Measurements from ENCODE around the gene ZCCHC13. TPM values are rescaled to one million over a fixed set of nuclear protein-coding genes. Genes with fewer than 3 reads are reported as not detected.

ZCCHC13 gene
- polyA plus RNA-seq, 3 donors = not detected

- WGBS (ENCODE audit: insufficient coverage) = 67% methylated on average over 1 of the region's 4 CpGs
- no peak overlapping the region for H3K4me2 ChIP-seq (replicated peaks; ENCODE audit: extremely low read depth, low read length, poor library complexity, severe bottlenecking)
- DNase-seq = no peak
- peak overlapping the region in 1 of 7 donors; percentile 26 for H3K27ac Mint-ChIP-seq
- H3K79me2 ChIP-seq (ENCODE audit: insufficient read depth, low read length) = no peaks in the 10 kb centered on the region
- peaks cover 4% of the 10 kb centered on the region for H3K4me1 Mint-ChIP-seq
- H3K36me3 ChIP-seq (replicated peaks in 1 of 2; ENCODE audit: control insufficient read depth in 1 of 2, insufficient read depth in 2 of 2, low read length in 2 of 2) = no peaks in the 10 kb centered on the region
- H3K4me3 Mint-ChIP-seq = peak overlapping the region in 1 of 2 donors; percentile 42
- H3K9me3 Mint-ChIP-seq = no peaks in the 10 kb centered on the region
- H3K9ac ChIP-seq (ENCODE audit: insufficient read depth, low read length, poor library complexity, severe bottlenecking) = no peak overlapping the region
- no peaks in the 10 kb centered on the region for H4K20me1 ChIP-seq (ENCODE audit: insufficient read depth, low read length)
- intact Hi-C loops (cut with micrococcal nuclease) = no loop called here
- H3K27me3 Mint-ChIP-seq (ENCODE audit: low read depth in 3 of 3) = peaks cover 0 to 3% (median 0%) of the 10 kb centered on the region in 3 donors
- no peaks in the 10 kb centered on the region for H3K4me1 ChIP-seq (ENCODE audit: control insufficient read depth in 1 of 2, insufficient read depth in 2 of 2, low read length in 2 of 2)
- no peaks in the 10 kb centered on the region for H3K36me3 Mint-ChIP-seq
- no peaks in the 10 kb centered on the region for H3K27me3 ChIP-seq (ENCODE audit: control insufficient read depth in 2 of 2, insufficient read depth in 2 of 2, low read length in 2 of 2)
- peak overlapping the region; percentile 13 for H2AFZ ChIP-seq (ENCODE audit: insufficient read depth, low read depth, low read length, poor library complexity, severe bottlenecking)
- H3K27ac ChIP-seq (ENCODE audit: low read depth in 1 of 2, low read length in 2 of 2) = no peak overlapping the region
- no peak for TF ChIP-seq CTCF (IDR thresholded peaks at IDR 0.05)
- no peak overlapping the region for H3K4me3 ChIP-seq (replicated peaks in 1 of 3; ENCODE audit: low read depth in 2 of 3, low read length in 3 of 3)
- no peaks in the 10 kb centered on the region for H3K9me3 ChIP-seq (replicated peaks in 1 of 2; ENCODE audit: control insufficient read depth in 1 of 2, insufficient read depth in 1 of 2, low read length in 2 of 2)
Measured at GRCh38 chrX:74351760-74352159, 47.8 kb downstream of the ZCCHC13 start.

- Mint-ChIP-seq H3K4me1 (peaks cover 4% of the 10 kb centered on the region), H3K4me3 (no peak overlapping the region), H3K36me3 (no peaks in the 10 kb centered on the region), H3K27me3 (ENCODE audit: low read depth in 3 of 3) (peaks cover 0 to 7% (median 0%) of the 10 kb centered on the region in 3 donors), H3K9me3 (peaks cover 0 to 4% (median 0%) of the 10 kb centered on the region in 7 donors), H3K27ac (no peak overlapping the region)
- H3K79me2 ChIP-seq (ENCODE audit: insufficient read depth, low read length) = no peaks in the 10 kb centered on the region
- no peaks in the 10 kb centered on the region for H3K9me3 ChIP-seq (replicated peaks in 1 of 2; ENCODE audit: control insufficient read depth in 1 of 2, insufficient read depth in 1 of 2, low read length in 2 of 2)
- no peaks in the 10 kb centered on the region for H3K27me3 ChIP-seq (ENCODE audit: control insufficient read depth in 2 of 2, insufficient read depth in 2 of 2, low read length in 2 of 2)
- WGBS (ENCODE audit: insufficient coverage) = 88% methylated on average over 1 of the region's 1 CpG
- no peak for DNase-seq
- no peak overlapping the region for H3K4me3 ChIP-seq (replicated peaks in 1 of 3; ENCODE audit: low read depth in 2 of 3, low read length in 3 of 3)
- no peak overlapping the region for H3K27ac ChIP-seq (ENCODE audit: low read depth in 1 of 2, low read length in 2 of 2)
- H2AFZ ChIP-seq (ENCODE audit: insufficient read depth, low read depth, low read length, poor library complexity, severe bottlenecking) = no peak overlapping the region
- H4K20me1 ChIP-seq (ENCODE audit: insufficient read depth, low read length) = no peaks in the 10 kb centered on the region
- H3K4me2 ChIP-seq (replicated peaks; ENCODE audit: extremely low read depth, low read length, poor library complexity, severe bottlenecking) = no peak overlapping the region
- H3K36me3 ChIP-seq (replicated peaks in 1 of 2; ENCODE audit: control insufficient read depth in 1 of 2, insufficient read depth in 2 of 2, low read length in 2 of 2) = no peaks in the 10 kb centered on the region
- no peak overlapping the region for H3K9ac ChIP-seq (ENCODE audit: insufficient read depth, low read length, poor library complexity, severe bottlenecking)
- intact Hi-C loops (cut with micrococcal nuclease) = no loop called here
- H3K4me1 ChIP-seq (ENCODE audit: control insufficient read depth in 1 of 2, insufficient read depth in 2 of 2, low read length in 2 of 2) = no peaks in the 10 kb centered on the region
- TF ChIP-seq CTCF (IDR thresholded peaks at IDR 0.05) = no peak
Measured at GRCh38 chrX:74353984-74354383, 50.0 kb downstream of the ZCCHC13 start.

Small RNA genes within 50 kb of the gene (small RNA-seq; reads per million reads assigned to genes)
- gene AC004386.2 (ENCODE audit: insufficient read length, low read depth) (not detected), gene MIR374A (ENCODE audit: insufficient read length, low read depth) (181 reads per million, percentile 97 among the genes with 10 or more reads in this experiment), gene MIR545 (ENCODE audit: insufficient read length, low read depth) (2.1 reads per million), gene RF02119 (ENCODE audit: insufficient read length, low read depth) (not detected), gene RF02120 (ENCODE audit: insufficient read length, low read depth) (not detected), gene RF02121 (ENCODE audit: insufficient read length, low read depth) (not detected), gene RF02122 (ENCODE audit: insufficient read length, low read depth) (not detected), gene RF02123 (ENCODE audit: insufficient read length, low read depth) (not detected)

Other genes starting within 250 kb of the ZCCHC13 start
- not detected for gene SLC16A2, start 117.3 kb downstream of the ZCCHC13 start, polyA plus RNA-seq

Data from CD14-positive monocyte (primary cell).